ENCODE measurements around the gene CMTM7.

The CMTM7 gene

GRCh38 chr3:32391643-32392535, at the start of gene CMTM7:
CMTM7 (plus strand) TSS chr3:32391853; CDS start chr3:32391907, 54 bp downstream.
- DNase-seq, result peak; percentile 49 to 69 (median 58)

- no peak for DNase-seq
These were observed 44.1 kb upstream of the CMTM7 start for GRCh38 chr3:32347343-32348125.

GRCh38 chr3:32349184-32349583, 42.5 kb upstream of the CMTM7 start:
- DNase-seq, result no peak

GRCh38 chr3:32352563-32352962, 39.1 kb upstream of the CMTM7 start:
- no peak for DNase-seq

GRCh38 chr3:32353351-32353750, 38.3 kb upstream of the CMTM7 start:
- DNase-seq, result no peak

- no peak for DNase-seq
These were observed 37.3 kb upstream of the CMTM7 start for GRCh38 chr3:32354362-32354778.

- no peak for DNase-seq
These were observed 35.8 kb upstream of the CMTM7 start for GRCh38 chr3:32355751-32356291.

- DNase-seq, result no peak
These were observed 31.7 kb upstream of the CMTM7 start for GRCh38 chr3:32359766-32360492.

GRCh38 chr3:32360493-32360827, 31.2 kb upstream of the CMTM7 start:
- DNase-seq, result no peak

GRCh38 chr3:32366638-32367397, 24.8 kb upstream of the CMTM7 start:
- DNase-seq, result no peak

- DNase-seq, result no peak
These were observed 24.2 kb upstream of the CMTM7 start for GRCh38 chr3:32367442-32367841.

GRCh38 chr3:32371461-32372212, 20.0 kb upstream of the CMTM7 start:
- DNase-seq, result peak; percentile 7 to 83 (median 47)

GRCh38 chr3:32372213-32372490, 19.5 kb upstream of the CMTM7 start:
- peak in 1 of 6 experiments; percentile 47 for DNase-seq

GRCh38 chr3:32373276-32373675, 18.4 kb upstream of the CMTM7 start:
- DNase-seq, result no peak

GRCh38 chr3:32373844-32374243, 17.8 kb upstream of the CMTM7 start:
- no peak for DNase-seq

- DNase-seq, result peak; percentile 26 to 87 (median 60)
These were observed 16.7 kb upstream of the CMTM7 start for GRCh38 chr3:32374788-32375595.

- DNase-seq, result no peak
These were observed 16.1 kb upstream of the CMTM7 start for GRCh38 chr3:32375596-32375930.

GRCh38 chr3:32376115-32376514, 15.5 kb upstream of the CMTM7 start:
- DNase-seq, result no peak

- no peak for DNase-seq
These were observed 11.7 kb upstream of the CMTM7 start for GRCh38 chr3:32379831-32380500.

- DNase-seq, result no peak
These were observed 9.7 kb upstream of the CMTM7 start for GRCh38 chr3:32381922-32382321.

Measured in stimulated activated naive CD4-positive, alpha-beta T cell (primary cell).